ENCODE results near the gene SCNN1A.

GRCh38 chr12:6423267-6424007, 48.1 kb upstream of the SCNN1A start:
- TF ChIP-seq RFX5 (IDR thresholded peaks at IDR 0.05; ENCODE audit: low read depth, low read length) (no peak), RAD21 (IDR thresholded peaks at IDR 0.05; ENCODE audit: low read length) (peak; percentile 97), CTCF (conservative IDR thresholded peaks at IDR 0.05; ENCODE audit: low read depth, low read length) (peak; percentile 96), MAZ (IDR thresholded peaks at IDR 0.05; ENCODE audit: borderline replicate concordance, low read depth, low read length) (peak; percentile 28; the same call in 1 of the 2 replicates), POLR2A (IDR thresholded peaks at IDR 0.05; ENCODE audit: low read depth, low read length) (peak; percentile 54; the same call in 1 of the 2 replicates), CEBPB (IDR thresholded peaks at IDR 0.05; ENCODE audit: low read depth, low read length) (peak; percentile 75)

Data from IMR-90 (cell line).